ENCODE results near the gene FANK1.
A peak's percentile ranks its signal among the peaks of the same experiment; 100 is the strongest.
"Not testable (repeated sequence)": the region's sequence is repeated elsewhere in the genome, so short reads cannot be mapped to it uniquely, and the experiment has no call there.

Gene FANK1

GRCh38 chr10:125892402-125892801, 4.0 kb upstream of the FANK1 start:
- DNase-seq, result not testable (repeated sequence)

GRCh38 chr10:125894176-125894575, 2.2 kb upstream of the FANK1 start:
- not testable (repeated sequence) for DNase-seq

GRCh38 chr10:125895130-125896087, 955 bp upstream of the FANK1 start:
- peak; percentile 80 for DNase-seq

GRCh38 chr10:125897317-125897716, 953 bp downstream of the FANK1 start:
- not testable (repeated sequence) for DNase-seq

- not testable (repeated sequence) for DNase-seq
Measured at GRCh38 chr10:125900963-125901362, 4.6 kb downstream of the FANK1 start.

- not testable (repeated sequence) for DNase-seq
Measured at GRCh38 chr10:125903135-125903640, 6.8 kb downstream of the FANK1 start.

- not testable (repeated sequence) for DNase-seq
Measured at GRCh38 chr10:125905069-125905994, 9.0 kb downstream of the FANK1 start.

- not testable (repeated sequence) for DNase-seq
Measured at GRCh38 chr10:125907598-125907997, 11.2 kb downstream of the FANK1 start.

- not testable (repeated sequence) for DNase-seq
Measured at GRCh38 chr10:125908813-125909212, 12.4 kb downstream of the FANK1 start.

GRCh38 chr10:125909491-125909890, 13.1 kb downstream of the FANK1 start:
- not testable (repeated sequence) for DNase-seq

GRCh38 chr10:125911145-125911544, 14.8 kb downstream of the FANK1 start:
- DNase-seq, result no peak

GRCh38 chr10:125911990-125912389, 15.6 kb downstream of the FANK1 start:
- no peak for DNase-seq

- not testable (repeated sequence) for DNase-seq
Measured at GRCh38 chr10:125913277-125913676, 16.9 kb downstream of the FANK1 start.

- DNase-seq, result no peak
Measured at GRCh38 chr10:125916977-125917376, 20.6 kb downstream of the FANK1 start.

- not testable (repeated sequence) for DNase-seq
Measured at GRCh38 chr10:125917704-125918361, 21.5 kb downstream of the FANK1 start.

GRCh38 chr10:125921643-125922306, 25.4 kb downstream of the FANK1 start:
- not testable (repeated sequence) for DNase-seq

- DNase-seq, result no peak
Measured at GRCh38 chr10:125925262-125925834, 29.0 kb downstream of the FANK1 start.

- no peak for DNase-seq
Measured at GRCh38 chr10:125926247-125926646, 29.9 kb downstream of the FANK1 start.

GRCh38 chr10:125927265-125927664, 30.9 kb downstream of the FANK1 start:
- DNase-seq, result not testable (repeated sequence)

GRCh38 chr10:125928928-125929585, 32.7 kb downstream of the FANK1 start:
- no peak for DNase-seq

- DNase-seq, result no peak
Measured at GRCh38 chr10:125929618-125930017, 33.3 kb downstream of the FANK1 start.

Measured in activated CD8-positive, alpha-beta memory T cell treated with anti-CD3 and anti-CD28 coated beads for 24 hours (primary cell).